ENCODE results near the gene MRGPRF.
"Not testable (repeated sequence)": the region's sequence is repeated elsewhere in the genome, so short reads cannot be mapped to it uniquely, and the experiment has no call there.

The MRGPRF gene

DNA sequence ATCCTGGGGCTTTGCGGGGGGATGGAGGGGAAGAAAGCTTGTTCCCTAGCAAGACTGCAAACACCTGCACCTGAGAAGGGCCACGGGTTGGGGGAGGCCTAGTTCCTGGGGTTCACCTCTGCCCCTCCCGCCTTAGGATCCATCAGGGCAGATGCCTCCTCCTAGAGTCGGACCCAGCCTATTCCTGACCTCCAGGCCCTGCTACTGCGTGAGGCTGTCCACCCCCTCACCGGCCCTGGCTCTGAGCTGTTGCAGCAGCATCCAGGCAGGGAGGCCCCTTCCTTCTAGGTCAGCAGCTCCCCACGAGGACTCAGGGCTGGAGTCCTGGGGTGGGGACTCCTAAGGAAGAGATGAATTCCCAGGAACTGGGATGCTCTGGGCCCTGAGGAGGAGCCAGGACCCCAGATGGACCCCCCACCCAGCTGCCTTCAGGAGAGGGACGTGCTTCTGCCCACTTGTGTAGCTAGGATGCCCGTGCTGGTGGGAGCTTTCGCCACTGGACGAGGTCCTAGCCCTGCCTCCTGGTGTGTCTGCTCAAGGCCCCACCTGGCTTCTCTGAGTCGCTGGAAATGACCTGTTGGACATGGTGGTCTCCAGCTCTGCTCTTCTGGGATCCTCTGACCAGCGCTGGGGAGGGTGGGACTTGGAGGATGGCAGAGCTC is 10.3 kb downstream of the MRGPRF start:
- no peak for DNase-seq (ENCODE audit: low read depth in 2 of 2)

DNA sequence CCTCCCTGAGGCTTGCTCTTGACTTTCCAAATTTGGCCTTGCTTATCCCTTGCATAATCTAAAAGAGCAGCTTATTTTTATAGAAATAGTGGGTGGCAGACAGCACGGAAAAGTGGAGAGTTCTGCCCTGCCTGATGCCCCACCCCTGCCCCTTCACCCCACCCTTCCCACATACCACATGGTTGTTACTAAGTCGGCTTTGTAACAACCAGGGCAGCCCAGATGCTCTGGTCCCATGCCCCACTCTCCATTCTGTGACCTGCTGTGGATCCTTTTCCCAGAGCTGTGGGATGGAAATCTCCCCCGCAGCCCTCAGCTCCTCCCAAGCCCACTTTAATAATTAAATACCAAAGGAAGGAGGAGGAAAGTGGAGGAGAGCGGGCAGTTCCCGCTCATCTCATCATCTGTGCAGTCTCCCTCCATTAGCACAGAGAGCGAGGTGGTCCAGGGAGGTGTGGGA is 10.9 kb downstream of the MRGPRF start:
- no peak for DNase-seq (ENCODE audit: low read depth in 2 of 2)

DNA sequence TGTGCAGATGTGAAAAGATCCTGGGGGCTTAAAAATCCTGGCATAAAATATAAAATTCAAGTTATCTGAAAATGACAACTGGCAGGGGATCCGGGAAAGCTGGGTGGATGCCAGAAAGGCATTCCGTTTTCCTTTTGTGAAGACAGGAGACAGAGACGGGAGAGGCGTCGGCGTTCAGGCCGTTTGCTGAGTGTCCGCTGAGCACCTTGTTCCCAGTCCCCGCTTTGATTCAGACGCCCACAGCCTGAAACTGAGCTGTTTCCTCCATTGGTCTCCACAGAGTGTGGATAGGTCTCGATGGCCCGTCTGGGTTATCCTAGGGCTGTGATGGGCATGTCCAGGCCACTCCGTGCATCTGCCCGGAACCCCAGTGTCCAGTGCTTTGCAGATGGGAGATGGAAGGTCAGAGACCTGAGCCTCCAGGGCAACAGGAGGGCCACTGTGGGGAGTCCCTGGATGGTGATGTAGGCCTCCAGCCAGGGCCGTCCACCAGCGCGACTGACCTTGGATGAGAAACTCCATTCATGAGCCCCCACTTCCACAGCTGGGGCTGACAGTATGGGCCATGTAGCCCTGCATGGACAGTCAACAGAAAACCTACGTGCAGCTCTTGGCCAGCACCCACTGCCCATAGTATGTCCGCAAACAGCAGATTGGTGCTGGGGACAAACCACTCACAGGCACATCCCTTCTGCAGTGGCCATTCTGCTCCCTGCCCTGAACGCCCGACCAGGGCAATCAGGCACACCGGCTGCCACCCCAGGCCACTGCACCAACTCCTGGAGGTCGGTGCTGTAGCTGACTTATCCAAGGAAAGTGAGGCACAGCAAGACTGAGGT is 11.6 kb downstream of the MRGPRF start:
- DNase-seq (ENCODE audit: low read depth in 2 of 2) = no peak

DNA sequence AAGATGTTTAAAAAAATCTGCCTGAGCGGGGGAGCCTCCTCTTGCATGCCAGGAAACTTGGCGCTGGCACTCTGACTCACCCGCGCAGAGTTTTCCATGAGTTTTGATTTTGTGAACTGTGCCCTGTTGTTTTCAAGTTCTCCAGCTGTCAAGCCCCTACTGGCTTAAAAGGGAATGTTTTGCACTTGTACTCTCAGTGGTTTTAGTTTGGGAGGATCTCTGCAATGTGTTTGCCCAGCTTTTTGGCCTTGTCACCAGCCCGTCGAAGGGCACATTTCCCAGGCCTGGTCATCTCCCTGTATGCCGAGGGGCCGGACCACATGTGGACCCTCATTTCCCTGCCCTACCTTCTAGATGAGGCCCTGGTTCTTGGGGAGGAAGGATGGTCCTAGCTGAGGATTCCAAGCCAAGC is 12.2 kb downstream of the MRGPRF start:
- DNase-seq (ENCODE audit: low read depth in 2 of 2) = no peak

DNA sequence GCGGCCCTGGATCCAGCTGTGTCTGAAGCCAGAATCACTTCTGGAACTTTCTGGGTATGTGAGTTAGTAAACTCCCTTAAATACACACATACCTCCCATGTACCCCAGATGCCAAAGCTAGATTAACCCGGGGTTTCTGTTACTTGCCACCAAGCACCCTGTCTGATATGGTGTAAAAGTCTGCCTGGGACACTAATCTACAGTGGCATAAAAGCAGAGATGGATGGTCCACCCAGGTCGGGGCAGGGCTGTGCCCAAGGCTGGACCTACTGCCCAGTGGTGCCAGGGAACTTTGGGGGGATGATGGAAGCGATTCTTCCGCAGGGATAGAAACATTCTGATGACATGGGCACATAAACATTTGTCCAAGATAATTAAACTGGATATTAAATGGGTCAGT is 12.7 kb downstream of the MRGPRF start:
- no peak for DNase-seq (ENCODE audit: low read depth in 2 of 2)

DNA sequence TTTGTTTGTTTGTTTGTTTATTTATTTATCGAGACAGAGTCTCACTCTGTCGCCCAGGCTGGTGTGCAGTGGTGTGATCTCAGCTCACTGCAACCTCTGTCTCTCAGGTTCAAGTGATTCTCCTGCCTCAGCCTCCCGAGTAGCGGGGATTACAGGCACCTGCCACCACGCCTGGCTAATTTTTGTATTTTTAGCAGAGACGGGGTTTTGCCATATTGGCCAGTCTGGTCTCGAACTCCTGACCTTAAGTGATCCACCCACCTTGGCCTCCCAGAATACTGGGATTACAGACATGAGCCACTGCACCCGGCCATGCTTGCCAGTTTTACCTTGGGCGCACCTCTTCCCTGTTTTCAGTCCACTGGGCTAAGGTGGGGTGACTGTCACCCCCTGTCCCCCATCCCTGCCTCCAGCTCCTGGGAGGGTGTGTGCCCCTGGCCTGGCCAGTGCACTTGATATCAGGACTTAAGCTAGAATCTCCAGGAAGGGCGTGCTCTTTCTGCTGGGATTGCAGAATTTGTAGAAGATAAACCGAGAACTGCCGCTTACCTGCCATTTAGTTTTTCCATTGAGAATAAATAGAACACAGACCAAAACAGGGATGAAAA is 13.2 kb downstream of the MRGPRF start:
- DNase-seq (ENCODE audit: low read depth in 2 of 2) = not testable (repeated sequence)

DNA sequence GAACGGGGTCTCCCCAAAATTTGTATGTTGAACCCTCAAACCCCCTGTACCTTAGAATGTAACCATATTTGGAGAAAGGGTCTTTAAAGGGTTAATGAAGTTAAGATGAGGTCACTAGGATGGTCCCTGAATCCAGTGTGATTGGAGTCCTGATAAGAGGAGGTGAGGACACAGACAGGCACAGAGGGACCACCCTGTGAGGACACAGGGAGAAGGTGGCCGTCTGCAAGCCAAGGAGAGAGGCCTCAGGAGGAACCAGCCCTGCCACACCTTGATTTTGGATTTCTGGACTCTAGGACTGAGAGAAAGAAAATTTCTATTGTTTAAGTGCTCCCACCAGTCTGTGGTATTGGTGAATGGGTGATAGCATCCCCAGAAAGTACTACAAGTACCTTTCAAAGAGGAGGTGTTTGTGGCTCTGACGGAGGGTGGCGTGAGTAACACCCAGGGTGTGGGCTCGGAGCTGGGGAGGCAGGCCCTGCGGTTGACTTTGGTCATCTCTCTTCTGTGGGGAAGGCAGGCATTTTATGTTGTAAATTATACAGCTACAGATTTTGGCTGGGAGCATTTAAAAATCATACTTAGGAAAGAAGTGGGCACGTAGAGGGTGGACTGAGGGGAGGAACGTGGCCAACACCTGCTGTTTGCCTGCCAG is 13.8 kb downstream of the MRGPRF start:
- no peak for DNase-seq (ENCODE audit: low read depth in 2 of 2)

DNA sequence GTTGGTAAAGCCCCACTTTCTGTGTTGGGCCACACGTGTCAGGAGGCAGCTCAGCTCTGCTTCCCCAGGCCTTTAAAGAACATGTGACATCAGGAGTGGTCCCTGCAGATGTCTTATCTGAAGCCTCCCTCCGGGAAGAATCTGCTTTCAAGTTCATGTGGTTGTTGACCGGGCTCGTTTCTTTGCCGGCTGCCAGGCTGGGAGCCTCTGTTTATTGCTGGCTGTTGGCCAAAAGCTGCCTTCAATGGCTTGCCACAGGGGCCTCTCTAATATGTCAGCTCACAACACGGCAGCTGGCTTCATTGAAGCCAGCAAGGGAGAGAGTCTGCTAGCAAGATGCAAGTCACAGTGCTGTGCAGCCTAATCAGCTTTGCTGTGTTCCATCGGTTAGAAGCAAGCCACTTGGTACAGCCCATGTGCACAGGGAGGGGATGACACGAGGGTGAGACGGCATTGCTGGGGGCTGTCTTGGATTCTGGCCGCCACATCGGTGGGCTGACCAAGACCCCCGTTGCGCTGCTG is 14.6 kb downstream of the MRGPRF start:
- no peak for DNase-seq (ENCODE audit: low read depth in 2 of 2)

DNA sequence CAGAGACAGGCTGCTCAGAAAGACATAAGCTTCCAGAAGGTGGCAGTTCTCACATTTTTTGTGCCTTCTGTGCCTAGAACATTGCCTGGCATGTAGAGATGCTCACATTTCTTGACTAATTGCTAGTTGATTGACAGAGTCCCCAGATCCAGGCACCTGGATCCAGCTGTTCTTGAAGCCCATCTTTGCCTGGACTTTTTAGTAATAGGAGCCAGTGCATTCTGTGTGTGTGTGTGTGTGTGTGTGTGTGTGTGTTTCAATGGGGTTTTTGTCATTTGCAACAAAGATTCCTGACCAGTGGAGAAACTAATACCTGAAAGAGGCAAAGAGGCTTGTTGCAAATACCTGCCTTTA is 15.1 kb downstream of the MRGPRF start:
- DNase-seq (ENCODE audit: low read depth in 2 of 2) = no peak

DNA sequence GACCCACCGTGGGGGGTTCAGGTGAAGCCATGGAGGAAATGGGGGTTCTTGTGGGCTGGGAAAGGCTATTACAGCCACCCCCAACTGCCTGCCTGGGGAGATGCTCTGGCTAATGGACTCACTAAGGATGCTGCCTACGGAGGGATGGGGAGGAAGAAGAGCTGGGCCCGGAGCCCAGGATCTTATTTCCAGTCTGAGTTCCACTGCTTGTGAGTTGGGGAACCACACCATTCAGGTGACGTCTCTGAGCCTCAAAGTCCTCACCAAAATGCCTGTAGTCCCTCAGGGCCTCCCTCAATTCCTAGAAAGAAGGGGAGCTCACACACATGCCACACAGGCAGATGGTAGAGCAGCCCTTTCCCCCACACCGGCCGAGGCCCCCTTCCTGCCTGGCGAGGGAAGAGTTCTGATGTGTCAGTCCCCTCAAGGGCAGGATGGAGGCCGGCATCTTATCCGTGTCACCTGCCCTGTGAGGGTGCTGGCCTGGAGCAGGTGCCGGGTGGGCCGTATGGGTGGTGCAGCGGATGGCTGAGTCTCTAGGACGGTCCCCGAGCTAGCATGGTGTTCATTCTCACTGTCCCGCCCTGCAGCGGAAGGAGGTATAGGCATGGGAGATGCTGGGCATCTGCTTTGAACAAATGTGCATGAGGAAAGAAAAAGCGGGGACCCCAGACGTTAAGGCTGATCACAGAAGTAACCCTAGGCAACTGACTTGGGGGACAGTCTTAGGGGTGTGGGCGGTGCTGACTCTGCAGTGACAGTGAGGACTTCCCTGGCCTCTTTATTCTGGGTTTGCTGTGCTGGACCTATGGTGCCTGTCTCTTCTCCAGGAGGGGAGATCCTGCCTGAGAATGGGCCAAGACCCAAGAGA is 15.7 kb downstream of the MRGPRF start:
- no peak for DNase-seq (ENCODE audit: low read depth in 2 of 2)

DNA sequence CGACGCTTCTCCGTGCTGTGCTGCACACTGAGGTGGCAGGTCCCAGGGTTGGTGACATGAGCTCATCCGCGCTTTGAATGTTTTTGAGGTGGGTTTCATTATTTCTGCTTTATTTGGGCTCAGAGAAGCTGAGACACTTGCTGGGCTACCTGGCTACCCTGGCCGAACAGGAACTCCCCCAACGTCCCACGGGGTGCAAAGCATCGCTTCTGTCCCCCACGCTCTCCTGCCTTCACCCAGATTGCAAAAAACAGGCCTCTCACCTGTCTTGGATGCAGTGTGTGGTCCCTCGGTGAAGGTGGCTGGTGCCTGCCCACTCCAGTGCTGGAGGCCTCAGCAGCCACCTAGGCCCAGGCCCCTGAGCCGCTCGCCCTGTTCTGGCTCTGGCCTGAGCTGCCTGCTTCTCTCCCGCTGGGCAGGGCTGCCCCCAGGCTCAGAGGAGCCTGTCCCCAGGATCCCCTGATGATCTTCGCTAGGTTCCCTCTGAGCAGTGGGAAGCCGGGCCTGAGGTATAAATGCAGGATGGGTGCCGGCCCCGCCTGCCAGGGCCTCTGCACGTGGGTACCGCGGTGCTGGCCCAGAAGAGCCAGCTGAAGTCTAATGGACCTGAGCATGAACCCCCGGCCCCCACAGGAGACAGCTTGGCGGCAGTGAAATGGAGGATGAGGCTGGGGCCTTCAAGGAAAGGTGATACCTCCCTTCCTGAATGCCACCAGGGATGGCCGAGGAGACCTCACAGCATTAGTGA is 16.5 kb downstream of the MRGPRF start:
- DNase-seq (ENCODE audit: low read depth in 2 of 2) = no peak

DNA sequence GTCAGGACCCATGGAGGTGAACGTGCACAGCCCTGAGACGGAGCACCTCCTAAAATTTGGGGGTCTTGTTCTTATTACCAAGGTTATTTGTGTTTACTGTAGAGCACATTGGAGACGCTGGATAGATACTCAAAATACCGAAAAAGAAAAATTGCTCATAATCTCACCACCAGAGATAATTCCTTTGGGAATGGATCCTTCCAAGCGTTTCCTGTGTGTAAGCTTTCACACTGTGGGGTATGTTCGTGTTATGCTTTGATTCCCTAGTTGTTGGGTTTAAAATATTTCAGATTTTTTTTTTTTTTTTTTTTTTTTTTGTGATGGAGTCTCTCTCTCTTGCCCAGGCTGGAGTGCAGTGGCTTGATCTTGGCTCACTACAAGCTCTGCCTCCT is 18.2 kb downstream of the MRGPRF start:
- DNase-seq (ENCODE audit: low read depth in 2 of 2) = no peak

DNA sequence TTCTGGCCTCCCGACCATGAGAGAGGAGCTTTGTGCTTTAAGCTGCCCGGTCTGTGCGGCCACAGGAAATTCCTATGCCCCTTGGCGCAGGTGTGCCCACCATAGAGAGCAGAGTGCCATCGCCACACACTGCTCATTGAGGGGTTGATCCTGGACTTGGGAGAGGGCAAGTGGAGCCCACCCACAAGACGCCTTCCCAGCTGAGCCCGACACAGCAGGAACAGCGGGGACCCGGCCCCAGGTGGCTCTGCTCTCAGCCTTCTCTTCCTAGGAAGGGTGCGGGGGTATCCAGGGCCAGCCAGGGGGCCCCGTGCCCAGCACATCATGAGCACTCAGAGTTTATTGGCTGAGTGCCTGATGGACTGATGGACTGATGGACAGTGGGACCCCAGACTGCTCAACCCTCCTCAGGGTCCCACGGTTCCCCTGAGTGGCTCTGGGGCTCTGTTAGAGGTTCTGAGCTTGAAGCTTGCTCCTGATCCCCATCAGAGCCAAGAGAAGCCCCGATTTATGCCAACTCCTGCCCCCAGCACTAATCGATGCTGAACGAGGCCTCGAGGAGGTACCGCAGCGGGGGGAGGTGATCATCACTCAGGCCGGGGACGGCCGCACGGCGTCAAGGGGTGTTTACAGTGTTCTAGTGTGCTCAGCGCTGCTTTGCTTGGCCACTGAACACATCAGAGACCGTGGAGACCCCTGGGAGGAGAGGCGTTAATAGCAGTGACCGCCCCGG is 18.7 kb downstream of the MRGPRF start:
- no peak for DNase-seq (ENCODE audit: low read depth in 2 of 2)

DNA sequence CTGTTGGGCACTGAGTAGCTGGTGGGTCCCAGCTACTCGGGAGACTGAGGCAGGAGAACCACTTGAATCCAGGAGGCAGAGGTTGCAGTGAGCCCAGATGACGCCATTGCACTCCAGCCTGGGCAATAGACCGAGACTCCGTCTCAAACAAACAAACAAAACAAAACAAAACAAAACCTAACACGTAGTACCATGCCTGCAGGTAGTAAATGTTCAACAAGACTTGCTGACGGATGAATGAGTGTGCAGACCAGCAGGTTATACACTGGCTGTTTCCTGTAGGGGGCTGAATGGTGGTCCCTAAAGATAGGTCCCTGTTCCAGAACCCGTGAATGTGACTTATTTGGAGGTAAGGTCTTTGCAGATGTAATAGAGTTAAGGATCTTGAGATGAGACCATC is 19.5 kb downstream of the MRGPRF start:
- DNase-seq (ENCODE audit: low read depth in 2 of 2) = no peak

DNA sequence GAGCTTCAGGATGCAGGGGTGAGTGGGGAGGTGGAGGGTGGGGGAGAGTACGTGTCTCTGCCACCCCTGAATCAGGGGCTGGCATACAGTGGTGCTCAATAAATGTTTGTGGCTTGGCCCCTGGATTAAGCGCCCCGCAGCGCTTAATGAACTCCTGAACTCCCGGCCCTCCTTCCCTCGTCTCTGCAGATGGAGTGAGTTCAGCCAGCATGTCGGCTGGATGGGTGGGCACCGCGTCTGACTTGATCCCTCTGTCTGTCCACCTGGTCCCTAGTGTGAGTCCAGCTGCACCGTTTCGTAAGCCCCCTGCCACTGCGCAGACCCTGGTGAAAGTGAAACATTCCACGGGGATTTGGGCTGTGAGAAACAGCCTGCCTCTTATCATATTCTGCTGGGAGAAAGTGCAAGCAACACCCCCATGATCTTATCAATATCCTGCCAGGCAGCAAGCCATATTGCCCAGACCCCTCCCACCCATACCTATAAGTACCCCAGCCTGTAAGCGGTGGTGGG is 20.2 kb downstream of the MRGPRF start:
- no peak for DNase-seq (ENCODE audit: low read depth in 2 of 2)

DNA sequence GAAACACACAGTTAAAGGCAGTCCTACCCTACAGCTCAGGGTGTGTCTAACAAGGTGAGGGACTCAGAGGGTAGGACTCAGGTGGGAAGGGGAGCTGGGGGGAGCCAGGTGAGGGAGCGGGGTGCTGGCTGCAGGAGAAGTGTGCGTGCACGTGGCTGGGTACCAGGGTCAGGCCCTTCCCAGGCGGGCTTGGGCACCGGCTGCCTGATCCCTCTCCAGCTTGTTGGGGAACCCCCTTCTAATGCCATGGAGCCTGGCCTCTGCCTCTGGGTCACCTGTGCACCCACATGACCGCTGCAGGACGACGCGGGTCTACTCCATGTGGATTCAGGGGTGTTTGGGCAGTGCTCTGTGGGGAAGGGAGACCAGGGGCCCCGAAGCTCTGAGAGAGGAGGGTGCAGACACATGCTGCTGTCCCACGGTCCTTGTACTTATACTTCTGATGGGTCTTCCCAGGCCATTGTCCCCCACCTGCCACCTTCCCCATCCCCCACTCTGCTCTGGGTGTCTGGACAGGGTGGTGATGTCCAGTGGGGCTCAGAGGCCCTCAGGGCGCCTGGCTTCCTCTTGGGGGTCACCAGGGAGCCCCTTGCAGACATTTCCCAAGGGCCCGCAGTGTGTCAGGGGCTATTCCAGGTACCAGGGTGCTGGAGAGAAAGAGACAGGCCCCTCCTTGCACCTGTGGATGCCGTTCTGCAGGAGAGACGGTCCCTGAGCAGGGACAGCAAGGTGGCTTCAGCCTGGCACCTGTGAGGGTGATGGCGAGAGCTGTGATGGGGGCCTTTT is 21.9 kb downstream of the MRGPRF start:
- no peak for DNase-seq (ENCODE audit: low read depth in 2 of 2)

DNA sequence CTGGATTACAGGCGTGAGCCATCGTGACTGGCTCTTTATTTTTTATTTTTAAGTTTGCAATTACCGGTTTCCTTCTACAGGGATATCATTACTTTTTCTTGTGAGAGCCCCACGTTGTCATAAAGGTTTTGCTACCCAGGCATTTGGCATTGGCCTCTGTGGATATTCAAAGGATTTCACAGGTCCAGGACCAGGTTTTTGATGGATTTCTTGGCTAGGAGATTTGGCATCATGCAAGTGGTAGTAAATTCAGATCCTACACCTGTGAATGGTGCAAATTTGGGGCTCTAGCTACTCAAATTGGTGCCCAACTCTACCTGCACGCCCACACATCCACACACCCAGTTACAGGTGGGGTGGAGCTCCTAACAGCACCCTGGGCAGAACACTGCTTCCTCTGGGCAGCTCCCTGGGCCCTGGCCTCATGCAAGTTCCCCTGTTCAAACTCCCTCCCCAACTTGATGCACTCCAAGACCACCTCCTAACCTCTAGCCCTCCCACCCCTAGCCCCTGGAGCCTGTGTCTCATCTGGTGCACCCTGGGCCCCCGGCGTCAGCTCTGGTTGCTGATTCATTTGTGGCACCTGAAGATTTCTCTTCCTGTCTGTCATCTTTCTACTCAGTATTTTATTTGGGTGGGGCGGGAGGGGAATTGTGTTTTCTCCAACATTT is 23.0 kb downstream of the MRGPRF start:
- DNase-seq (ENCODE audit: low read depth in 2 of 2) = no peak

DNA sequence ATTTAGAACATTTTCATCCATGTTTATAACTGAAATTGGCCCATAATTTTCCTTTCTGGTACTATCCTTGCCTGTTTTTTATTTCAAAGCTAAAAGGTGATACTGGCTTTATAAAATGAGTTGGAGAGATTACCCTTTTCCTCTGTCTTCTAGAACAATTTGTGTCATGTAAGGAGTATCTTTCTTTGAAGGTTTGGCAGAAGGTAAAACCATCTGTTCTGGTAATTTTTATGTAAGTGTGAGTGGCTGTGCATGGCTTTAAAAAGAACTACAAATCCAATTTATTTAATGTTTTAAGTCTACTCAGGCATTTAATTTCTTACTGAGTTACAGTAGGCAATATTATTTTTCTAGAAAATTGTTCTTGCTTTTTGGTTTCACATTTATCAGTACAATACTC is 24.6 kb downstream of the MRGPRF start:
- no peak for DNase-seq (ENCODE audit: low read depth in 2 of 2)

Data from stimulated activated CD4-positive, alpha-beta T cell treated with anti-CD3 and anti-CD28 coated beads, Interleukin-4, amount 100 ng/mL, for 48 hours (primary cell).